Uterus (tissue), 2 donors: Measurements from ENCODE around the gene SELENOS.

Experiments
- CTCF ChIP-seq, 4 experiments: fragments of 200-600 bp in 2 of 4; fragments of 450-650 bp in 2 of 4; sonication (generic) in 2 of 4; IDR thresholded peaks; one replicate each; pipeline ENCODE4 v1.5.1; 2016 to 2019; ENCODE audit warnings: antibody characterized with exemption in 4 of 4, mild to moderate bottlenecking in 2 of 4, moderate library complexity in 1 of 4
- POLR2A ChIP-seq, 2 donors: fragments of 450-650 bp; IDR thresholded peaks; one replicate each; pipeline ENCODE4 v1.6.1; 2016; ENCODE audit warnings: antibody characterized with exemption in 2 of 2, mild to moderate bottlenecking in 1 of 2, moderate library complexity in 1 of 2

- TF ChIP-seq POLR2A (IDR thresholded peaks at IDR 0.05) (no peak), CTCF (IDR thresholded peaks at IDR 0.05) (no peak)
Measured at GRCh38 chr15:101305820-101306255, 28.6 kb upstream of the SELENOS start.
